Peyer's patch (tissue), 4 donors: ENCODE data around the gene MTLN.

ENCODE experiments used
- POLR2A ChIP-seq, 2 donors: fragments of 450-650 bp; IDR thresholded peaks; one replicate each; pipeline ENCODE4 v1.5.1; 2017; ENCODE audit warnings: antibody characterized with exemption in 2 of 2, mild to moderate bottlenecking in 2 of 2, moderate library complexity in 2 of 2
- TF ChIP-seq, protein P1 (sequence below), 6 experiments: fragments of 450-650 bp in 4 of 6; fragments of 200-600 bp in 2 of 6; sonication (generic) in 1 of 6; IDR thresholded peaks; one replicate each; pipeline ENCODE4 v1.5.1; 2017 to 2019; ENCODE audit warnings: antibody characterized with exemption in 6 of 6, mild to moderate bottlenecking in 3 of 6, moderate library complexity in 1 of 6

DNA sequence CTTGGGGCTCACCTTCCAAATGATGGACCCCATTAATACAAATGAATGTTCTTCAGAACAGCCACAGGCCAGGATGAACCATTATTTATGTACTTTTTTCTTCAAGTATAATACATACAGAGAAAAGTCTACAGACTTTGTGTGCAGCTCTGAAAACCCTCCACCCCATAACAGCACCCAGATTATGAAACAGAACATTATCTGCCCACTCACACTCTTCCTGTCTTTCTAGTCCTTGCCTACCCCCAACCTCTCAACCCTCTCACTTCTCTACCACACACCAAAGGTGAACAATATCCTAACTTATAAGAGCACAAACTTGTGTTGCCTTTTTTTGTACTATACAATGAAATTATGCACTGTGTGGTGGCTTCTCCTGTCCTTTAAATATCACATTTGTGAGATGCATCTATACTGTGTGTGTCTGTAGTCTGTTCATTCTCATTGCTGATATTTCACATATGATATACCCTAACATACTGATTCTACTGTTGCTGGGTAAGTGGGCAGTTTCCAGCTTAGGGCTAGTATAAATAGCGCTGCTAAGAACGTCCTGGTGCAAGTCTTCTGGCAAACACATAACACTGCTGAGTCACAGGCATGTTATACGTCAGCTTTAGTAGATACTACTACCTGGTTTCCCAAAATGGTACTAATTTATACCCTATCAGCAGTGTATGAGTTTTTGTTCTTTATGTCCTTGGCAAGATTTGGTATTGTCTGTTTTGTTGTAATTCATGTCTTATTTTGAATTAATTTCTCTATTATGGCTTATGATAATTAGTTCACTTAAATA lies 6.5 kb downstream of the MTLN start:
- no peak for TF ChIP-seq POLR2A (IDR thresholded peaks at IDR 0.05)
- TF ChIP-seq, protein P1, sequence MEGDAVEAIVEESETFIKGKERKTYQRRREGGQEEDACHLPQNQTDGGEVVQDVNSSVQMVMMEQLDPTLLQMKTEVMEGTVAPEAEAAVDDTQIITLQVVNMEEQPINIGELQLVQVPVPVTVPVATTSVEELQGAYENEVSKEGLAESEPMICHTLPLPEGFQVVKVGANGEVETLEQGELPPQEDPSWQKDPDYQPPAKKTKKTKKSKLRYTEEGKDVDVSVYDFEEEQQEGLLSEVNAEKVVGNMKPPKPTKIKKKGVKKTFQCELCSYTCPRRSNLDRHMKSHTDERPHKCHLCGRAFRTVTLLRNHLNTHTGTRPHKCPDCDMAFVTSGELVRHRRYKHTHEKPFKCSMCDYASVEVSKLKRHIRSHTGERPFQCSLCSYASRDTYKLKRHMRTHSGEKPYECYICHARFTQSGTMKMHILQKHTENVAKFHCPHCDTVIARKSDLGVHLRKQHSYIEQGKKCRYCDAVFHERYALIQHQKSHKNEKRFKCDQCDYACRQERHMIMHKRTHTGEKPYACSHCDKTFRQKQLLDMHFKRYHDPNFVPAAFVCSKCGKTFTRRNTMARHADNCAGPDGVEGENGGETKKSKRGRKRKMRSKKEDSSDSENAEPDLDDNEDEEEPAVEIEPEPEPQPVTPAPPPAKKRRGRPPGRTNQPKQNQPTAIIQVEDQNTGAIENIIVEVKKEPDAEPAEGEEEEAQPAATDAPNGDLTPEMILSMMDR (IDR thresholded peaks at IDR 0.05) = no peak
